Activated naive CD4-positive, alpha-beta T cell treated with anti-CD3 and anti-CD28 coated beads, Interleukin-2, amount 50 U/mL, for 24 hours (primary cell): ENCODE results near the gene LMAN2.
"Not testable (repeated sequence)": the region's sequence is repeated elsewhere in the genome, so short reads cannot be mapped to it uniquely, and the experiment has no call there.

Source experiments
- H3K27ac Mint-ChIP-seq: one replicate; pipeline ENCODE4 v1.8.0; 2021; ENCODE audit warnings: mild to moderate bottlenecking, mixed read lengths
- H3K27me3 Mint-ChIP-seq: one replicate; pipeline ENCODE4 v1.8.0; 2021; ENCODE audit warnings: mixed read lengths
- H3K36me3 Mint-ChIP-seq: one replicate; pipeline ENCODE4 v1.8.0; 2021; ENCODE audit warnings: mixed read lengths
- H3K4me1 Mint-ChIP-seq: one replicate; pipeline ENCODE4 v1.8.0; 2021; ENCODE audit warnings: mixed read lengths
- H3K4me3 Mint-ChIP-seq: one replicate; pipeline ENCODE4 v1.8.0; 2021; ENCODE audit warnings: mild to moderate bottlenecking, mixed read lengths
- H3K9me3 Mint-ChIP-seq: one replicate; pipeline ENCODE4 v1.8.0; 2021; ENCODE audit warnings: mixed read lengths

Gene LMAN2

GRCh38 chr5:177311723-177312648 is 39.5 kb downstream of the LMAN2 start, which contains the start of gene MXD3:
Gene MXD3, minus strand, starts transcription at chr5:177311898. Its CDS starts 68 bp downstream, at chr5:177311830.
- peak within 1 kb of the TSS; percentile 73 for H3K27ac Mint-ChIP-seq
- H3K4me1 Mint-ChIP-seq = peaks cover 26% of the 10 kb centered on the region
- H3K4me3 Mint-ChIP-seq = peak within 1 kb of the TSS; percentile 84
- no peaks in the 10 kb centered on the region for H3K36me3 Mint-ChIP-seq
- no peaks in the 10 kb centered on the region for H3K9me3 Mint-ChIP-seq
- H3K27me3 Mint-ChIP-seq = no peaks in the 10 kb centered on the region

- Mint-ChIP-seq H3K27me3 (no peaks in the 10 kb centered on the region), H3K4me1 (peaks cover 32% of the 10 kb centered on the region), H3K9me3 (no peaks in the 10 kb centered on the region), H3K4me3 (no peak overlapping the region), H3K27ac (no peak overlapping the region), H3K36me3 (no peaks in the 10 kb centered on the region)
Measured at GRCh38 chr5:177311392-177311722, 40.1 kb downstream of the LMAN2 start.

- Mint-ChIP-seq H3K36me3 (peaks cover 3% of the 10 kb centered on the region), H3K9me3 (no peaks in the 10 kb centered on the region), H3K27me3 (no peaks in the 10 kb centered on the region), H3K27ac (peak overlapping the region; percentile 73), H3K4me1 (peaks cover 36% of the 10 kb centered on the region), H3K4me3 (peak overlapping the region; percentile 82)
Measured at GRCh38 chr5:177310757-177311391, 40.6 kb downstream of the LMAN2 start.

- Mint-ChIP-seq H3K27me3 (no peaks in the 10 kb centered on the region), H3K9me3 (no peaks in the 10 kb centered on the region), H3K4me3 (no peak overlapping the region), H3K27ac (no peak overlapping the region), H3K36me3 (peaks cover 3% of the 10 kb centered on the region), H3K4me1 (peaks cover 41% of the 10 kb centered on the region)
Measured at GRCh38 chr5:177310332-177310731, 41.1 kb downstream of the LMAN2 start.

- Mint-ChIP-seq H3K36me3 (peaks cover 7% of the 10 kb centered on the region), H3K4me3 (peak overlapping the region; percentile 59), H3K27me3 (no peaks in the 10 kb centered on the region), H3K9me3 (no peaks in the 10 kb centered on the region), H3K4me1 (peaks cover 48% of the 10 kb centered on the region), H3K27ac (peak overlapping the region; percentile 62)
Measured at GRCh38 chr5:177309351-177310191, 41.9 kb downstream of the LMAN2 start.

- Mint-ChIP-seq H3K27me3 (no peaks in the 10 kb centered on the region), H3K36me3 (peaks cover 7% of the 10 kb centered on the region), H3K4me3 (peak overlapping the region; percentile 44), H3K4me1 (peaks cover 55% of the 10 kb centered on the region), H3K9me3 (no peaks in the 10 kb centered on the region), H3K27ac (no peak overlapping the region)
Measured at GRCh38 chr5:177308740-177309139, 42.7 kb downstream of the LMAN2 start.

- no peak overlapping the region for H3K4me3 Mint-ChIP-seq
- H3K27me3 Mint-ChIP-seq = no peaks in the 10 kb centered on the region
- peaks cover 7% of the 10 kb centered on the region for H3K36me3 Mint-ChIP-seq
- peaks cover 53% of the 10 kb centered on the region for H3K4me1 Mint-ChIP-seq
- H3K27ac Mint-ChIP-seq = no peak overlapping the region
- no peaks in the 10 kb centered on the region for H3K9me3 Mint-ChIP-seq
Measured at GRCh38 chr5:177307544-177308363, 43.7 kb downstream of the LMAN2 start.

- Mint-ChIP-seq H3K27ac (no peak overlapping the region), H3K36me3 (peaks cover 7% of the 10 kb centered on the region), H3K9me3 (no peaks in the 10 kb centered on the region), H3K4me1 (peaks cover 56% of the 10 kb centered on the region), H3K27me3 (no peaks in the 10 kb centered on the region), H3K4me3 (peak overlapping the region; percentile 33)
Measured at GRCh38 chr5:177306674-177307543, 44.6 kb downstream of the LMAN2 start.

GRCh38 chr5:177306103-177306640 is 45.3 kb downstream of the LMAN2 start:
- not testable (repeated sequence) for H3K27ac Mint-ChIP-seq, H3K27me3 Mint-ChIP-seq, H3K36me3 Mint-ChIP-seq, H3K9me3 Mint-ChIP-seq
- Mint-ChIP-seq H3K4me1 (peaks cover 64% of the 10 kb centered on the region), H3K4me3 (peak overlapping the region; percentile 60)

GRCh38 chr5:177304392-177305119 is 46.9 kb downstream of the LMAN2 start:
- Mint-ChIP-seq H3K9me3 (no peaks in the 10 kb centered on the region), H3K27ac (peak overlapping the region; percentile 87), H3K27me3 (no peaks in the 10 kb centered on the region), H3K4me3 (peak overlapping the region; percentile 92), H3K4me1 (peaks cover 68% of the 10 kb centered on the region), H3K36me3 (peaks cover 7% of the 10 kb centered on the region)

- H3K4me3 Mint-ChIP-seq = peak overlapping the region; percentile 92
- peak overlapping the region; percentile 87 for H3K27ac Mint-ChIP-seq
- H3K36me3 Mint-ChIP-seq = peaks cover 7% of the 10 kb centered on the region
- H3K4me1 Mint-ChIP-seq = peaks cover 67% of the 10 kb centered on the region
- no peaks in the 10 kb centered on the region for H3K9me3 Mint-ChIP-seq
- no peaks in the 10 kb centered on the region for H3K27me3 Mint-ChIP-seq
Measured at GRCh38 chr5:177303925-177304391, 47.5 kb downstream of the LMAN2 start.

- Mint-ChIP-seq H3K36me3 (peaks cover 7% of the 10 kb centered on the region), H3K27me3 (no peaks in the 10 kb centered on the region), H3K9me3 (no peaks in the 10 kb centered on the region), H3K27ac (peak within 1 kb of the TSS; percentile 87), H3K4me1 (peaks cover 67% of the 10 kb centered on the region), H3K4me3 (peak within 1 kb of the TSS; percentile 92)
Measured at GRCh38 chr5:177303121-177303924, 48.1 kb downstream of the LMAN2 start, which contains the start of the genes PRELID1 and RAB24. Gene PRELID1, plus strand, starts transcription at chr5:177303799. Its CDS starts 187 bp downstream, at chr5:177303986. Gene RAB24, minus strand, starts transcription at chr5:177303719. Its CDS starts 431 bp downstream, at chr5:177303288.
